DND-41 (cell line): Measurements from ENCODE around the gene NBPF11.
"Not testable (repeated sequence)": the region's sequence is repeated elsewhere in the genome, so short reads cannot be mapped to it uniquely, and the experiment has no call there.

Experiments used
- ATAC-seq: fragments of 200-7000 bp; cut with Tn5 transposase; 3 replicates; pipeline ENCODE4 v1.9.1; 2021; ENCODE audit warnings: low read depth; ENCODE audit not compliant: insufficient read depth
- DNase-seq: peaks from one replicate; pipeline ENCODE4 v3.0.0-alpha.2; 2020
- H2AFZ ChIP-seq: 2 replicates; pipeline ENCODE4 v1.6.0; 2012; ENCODE audit warnings: low read depth, low read length
- H3K27ac ChIP-seq: 2 replicates; pipeline ENCODE4 v1.5.1; 2012; ENCODE audit warnings: low read length, inconsistent platforms
- H3K27me3 ChIP-seq: fragments of 200-600 bp; sonication (generic); 2 replicates; pipeline ENCODE4 v1.6.0; 2012; ENCODE audit warnings: low read length, mild to moderate bottlenecking, inconsistent platforms; ENCODE audit not compliant: insufficient read depth, poor library complexity
- H3K36me3 ChIP-seq: 2 replicates; pipeline ENCODE4 v1.5.1; 2012; ENCODE audit warnings: low read length, inconsistent platforms; ENCODE audit not compliant: insufficient read depth
- H3K4me1 ChIP-seq: 2 replicates; pipeline ENCODE4 v1.5.1; 2012; ENCODE audit warnings: mild to moderate bottlenecking, low read length; ENCODE audit not compliant: insufficient read depth
- H3K4me2 ChIP-seq: 2 replicates; pipeline ENCODE4 v1.6.0; 2012; ENCODE audit warnings: mild to moderate bottlenecking, moderate library complexity, low read length, inconsistent platforms; ENCODE audit not compliant: insufficient read depth
- H3K4me3 ChIP-seq, 2 experiments: fragments of 200-600 bp in 1 of 2; shearing (Covaris generic) in 1 of 2; 2 replicates each; pipeline ENCODE4 v1.5.1; 2012 to 2016; ENCODE audit warnings: inconsistent platforms in 2 of 2, low read length in 2 of 2, mild to moderate bottlenecking in 2 of 2, low read depth in 1 of 2, moderate library complexity in 1 of 2
- H3K79me2 ChIP-seq: 2 replicates; pipeline ENCODE4 v1.6.0; 2012; ENCODE audit warnings: low read length, inconsistent platforms; ENCODE audit not compliant: insufficient read depth
- H3K9ac ChIP-seq: 2 replicates; pipeline ENCODE4 v1.6.0; 2012; ENCODE audit warnings: low read depth, mild to moderate bottlenecking, inconsistent platforms, low read length, moderate library complexity
- H3K9me3 ChIP-seq: 2 replicates; pipeline ENCODE4 v1.5.1; 2012; ENCODE audit warnings: low read length, moderate library complexity, mild to moderate bottlenecking, inconsistent platforms; ENCODE audit not compliant: insufficient read depth, severe bottlenecking
- H4K20me1 ChIP-seq: 2 replicates; pipeline ENCODE4 v1.6.0; 2012; ENCODE audit warnings: low read length; ENCODE audit not compliant: insufficient read depth

The NBPF11 gene

GRCh38 chr1:148152795-148153194 is 714 bp upstream of the NBPF11 start:
- not testable (repeated sequence) for H3K27me3 ChIP-seq, H4K20me1 ChIP-seq, H3K9ac ChIP-seq, H3K36me3 ChIP-seq, H3K9me3 ChIP-seq, H3K27ac ChIP-seq, DNase-seq, H2AFZ ChIP-seq, ATAC-seq, H3K4me2 ChIP-seq, H3K4me3 ChIP-seq
- H3K79me2 ChIP-seq = peaks cover 18% of the 10 kb centered on the region
- peaks cover 11% of the 10 kb centered on the region for H3K4me1 ChIP-seq

GRCh38 chr1:148151371-148151819 is 686 bp downstream of the NBPF11 start:
- not testable (repeated sequence) for H4K20me1 ChIP-seq, H3K36me3 ChIP-seq, H3K9me3 ChIP-seq, H3K27me3 ChIP-seq
- Histone ChIP-seq H3K4me1 (peaks cover 11% of the 10 kb centered on the region), H3K4me3 (peak overlapping the region; percentile 52 to 65; a peak in 3 of 4 replicates), H3K79me2 (peaks cover 20% of the 10 kb centered on the region), H2AFZ (peak overlapping the region; percentile 59), H3K4me2 (peak overlapping the region; percentile 71), H3K27ac (peak overlapping the region; percentile 47), H3K9ac (peak overlapping the region; percentile 68)
- DNase-seq (peak; percentile 44), ATAC-seq (peak; percentile 55)

GRCh38 chr1:148150945-148151344 is 1.1 kb downstream of the NBPF11 start:
- H3K4me1 ChIP-seq = peaks cover 11% of the 10 kb centered on the region
- H3K9ac ChIP-seq = peak overlapping the region; percentile 68
- H3K4me2 ChIP-seq = peak overlapping the region; percentile 71
- H3K27me3 ChIP-seq, DNase-seq, H3K36me3 ChIP-seq, H4K20me1 ChIP-seq, H3K27ac ChIP-seq, H3K9me3 ChIP-seq, ATAC-seq, H2AFZ ChIP-seq: not testable (repeated sequence)
- H3K4me3 ChIP-seq = peak overlapping the region in 1 of 2 experiments; percentile 65; a peak in 3 of 4 replicates
- peaks cover 20% of the 10 kb centered on the region for H3K79me2 ChIP-seq

- H3K4me2 ChIP-seq, DNase-seq: not testable (repeated sequence)
- peaks cover 11% of the 10 kb centered on the region for H3K4me1 ChIP-seq
These were observed 2.1 kb downstream of the NBPF11 start for GRCh38 chr1:148150014-148150413.

GRCh38 chr1:148149050-148149815 is 2.8 kb downstream of the NBPF11 start:
- H2AFZ ChIP-seq, H3K9me3 ChIP-seq, H3K4me2 ChIP-seq, H3K4me3 ChIP-seq, H3K36me3 ChIP-seq, H4K20me1 ChIP-seq, DNase-seq, H3K9ac ChIP-seq, ATAC-seq, H3K27me3 ChIP-seq, H3K27ac ChIP-seq: not testable (repeated sequence)
- peaks cover 20% of the 10 kb centered on the region for H3K79me2 ChIP-seq
- peaks cover 11% of the 10 kb centered on the region for H3K4me1 ChIP-seq

More at GRCh38 chr1:148150014-148150413, 2.1 kb downstream of the NBPF11 start:
- not testable (repeated sequence) for H3K9me3 ChIP-seq, H3K36me3 ChIP-seq, H3K27me3 ChIP-seq, H2AFZ ChIP-seq, H3K9ac ChIP-seq, H4K20me1 ChIP-seq, H3K4me3 ChIP-seq, ATAC-seq, H3K27ac ChIP-seq
- peaks cover 20% of the 10 kb centered on the region for H3K79me2 ChIP-seq

GRCh38 chr1:148147052-148147838 is 4.8 kb downstream of the NBPF11 start:
- not testable (repeated sequence) for H3K9ac ChIP-seq, H3K27me3 ChIP-seq, H3K36me3 ChIP-seq, H3K4me2 ChIP-seq, H3K9me3 ChIP-seq, ATAC-seq, H3K27ac ChIP-seq, H3K4me3 ChIP-seq, DNase-seq, H3K4me1 ChIP-seq, H4K20me1 ChIP-seq, H2AFZ ChIP-seq
- H3K79me2 ChIP-seq = peaks cover 20% of the 10 kb centered on the region

GRCh38 chr1:148146191-148146997 is 5.7 kb downstream of the NBPF11 start:
- peaks cover 15% of the 10 kb centered on the region for H3K79me2 ChIP-seq
- H4K20me1 ChIP-seq, H3K4me3 ChIP-seq, H3K36me3 ChIP-seq, H3K4me1 ChIP-seq, DNase-seq, H3K27me3 ChIP-seq, H3K9me3 ChIP-seq, ATAC-seq, H3K27ac ChIP-seq, H3K4me2 ChIP-seq, H2AFZ ChIP-seq, H3K9ac ChIP-seq: not testable (repeated sequence)
